Hippocampal formation (tissue), 2 donors: ENCODE measurements around the gene TERT.
"Not testable (repeated sequence)": the region's sequence is repeated elsewhere in the genome, so short reads cannot be mapped to it uniquely, and the experiment has no call there.

Experiments used
- DNase-seq, 2 donors: peaks; one replicate each; lab custom pipeline; 2025; lab: John Stamatoyannopoulos, UW

Gene TERT

DNA sequence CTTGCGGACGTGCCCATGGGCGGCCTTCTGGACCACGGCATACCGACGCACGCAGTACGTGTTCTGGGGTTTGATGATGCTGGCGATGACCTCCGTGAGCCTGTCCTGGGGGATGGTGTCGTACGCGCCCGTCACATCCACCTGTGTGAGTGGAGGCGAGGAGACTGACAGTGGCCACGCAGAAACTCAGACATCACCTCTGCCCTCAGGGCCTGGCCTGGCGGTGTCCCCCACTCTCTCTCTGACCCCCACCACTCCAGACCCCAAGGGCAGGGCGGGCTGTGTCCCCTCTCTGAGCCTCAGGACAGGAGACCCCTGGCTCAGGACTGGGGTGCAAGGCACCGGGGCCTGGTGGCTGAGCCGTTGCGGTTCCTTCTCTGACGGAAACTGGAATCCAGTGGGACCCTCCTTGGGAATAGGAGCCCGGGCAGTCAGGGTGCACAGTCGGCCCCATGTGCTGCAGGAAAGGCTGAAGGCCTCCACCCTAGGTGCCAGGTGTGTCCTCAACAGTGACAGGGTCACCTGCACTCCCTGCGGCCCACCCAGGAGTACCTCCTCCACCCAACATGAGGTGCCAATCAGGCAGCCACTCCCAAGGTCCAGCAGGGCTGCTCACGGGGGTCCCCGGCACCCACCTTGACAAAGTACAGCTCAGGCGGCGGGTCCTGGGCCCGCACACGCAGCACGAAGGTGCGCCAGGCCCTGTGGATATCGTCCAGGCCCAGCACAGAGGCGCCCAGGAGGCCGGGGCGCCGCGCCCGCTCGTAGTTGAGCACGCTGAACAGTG lies 16.0 kb downstream of the TERT start:
- no peak for DNase-seq

DNA sequence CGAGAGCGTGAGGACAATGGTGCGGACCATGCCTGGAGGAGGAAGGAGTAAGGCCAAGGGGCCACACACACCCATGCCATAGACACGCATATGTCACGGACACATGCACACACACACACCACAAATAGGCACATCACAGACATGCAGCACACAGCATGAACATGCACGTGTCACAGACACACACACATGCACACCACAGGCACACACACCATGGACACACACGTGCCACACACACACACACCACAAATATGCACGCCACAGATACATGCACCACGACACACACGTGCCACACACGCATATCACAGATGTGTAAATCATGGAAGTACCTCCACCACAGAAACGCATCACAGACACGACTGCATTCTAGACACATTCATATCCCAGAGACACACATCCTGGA lies 16.7 kb downstream of the TERT start:
- no peak for DNase-seq

DNA sequence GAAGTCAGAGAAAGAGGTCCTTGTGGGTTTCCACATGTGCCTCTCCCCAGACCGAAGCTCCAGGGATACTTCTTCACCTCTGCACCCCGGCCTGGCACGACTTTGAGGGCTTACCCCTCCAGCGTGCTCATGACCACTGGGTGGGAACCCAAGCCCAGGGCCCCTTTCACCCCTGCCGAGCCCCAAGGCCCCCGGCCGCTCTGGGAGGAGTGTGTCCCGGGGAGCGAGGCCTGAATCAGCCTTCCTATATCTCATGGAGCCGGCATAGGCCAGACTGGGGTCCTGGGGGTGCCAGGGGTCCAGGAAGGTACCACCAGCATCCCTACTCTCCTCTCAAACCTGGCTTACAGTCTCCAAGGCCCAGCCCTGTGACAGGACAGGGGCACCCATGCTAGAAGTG lies 17.1 kb downstream of the TERT start:
- no peak for DNase-seq

DNA sequence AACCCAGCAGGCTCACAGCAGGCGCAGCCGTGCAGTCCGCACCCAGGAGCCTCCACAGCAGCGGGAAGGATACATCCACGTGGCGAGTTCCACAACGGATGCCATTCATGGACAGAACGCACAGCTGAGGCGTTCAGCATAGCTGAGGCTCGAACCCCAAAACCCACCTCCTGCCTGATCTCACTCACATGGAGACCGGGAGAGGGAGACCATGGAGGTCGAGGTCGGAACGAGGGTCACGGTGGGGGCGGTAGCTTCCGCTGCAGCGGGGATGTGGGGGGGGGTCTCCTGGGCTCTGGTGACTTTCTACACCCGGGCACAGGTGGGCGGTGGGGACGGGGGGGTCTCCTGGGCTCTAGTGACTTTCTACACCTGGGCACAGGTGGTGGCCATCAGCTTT lies 17.5 kb downstream of the TERT start:
- no peak for DNase-seq

DNA sequence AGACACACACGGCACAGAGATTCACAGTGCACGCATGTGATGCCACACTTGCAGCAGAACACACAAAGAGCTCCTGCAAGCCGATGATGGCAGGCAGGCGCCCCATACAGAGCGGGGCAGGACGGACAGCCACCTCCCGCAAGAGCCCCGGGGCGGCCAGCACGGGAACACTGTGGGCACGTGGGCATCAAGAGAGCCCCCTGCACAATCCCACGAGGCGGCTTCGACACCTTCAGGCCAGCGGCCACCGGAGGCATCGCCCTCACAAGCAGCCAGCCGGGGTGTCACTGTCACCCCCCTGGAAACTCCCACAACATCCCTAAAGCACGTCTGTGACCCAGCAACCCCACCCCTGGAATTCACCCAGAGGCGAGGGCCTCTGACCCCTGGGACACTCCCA lies 17.9 kb downstream of the TERT start:
- no peak for DNase-seq

DNA sequence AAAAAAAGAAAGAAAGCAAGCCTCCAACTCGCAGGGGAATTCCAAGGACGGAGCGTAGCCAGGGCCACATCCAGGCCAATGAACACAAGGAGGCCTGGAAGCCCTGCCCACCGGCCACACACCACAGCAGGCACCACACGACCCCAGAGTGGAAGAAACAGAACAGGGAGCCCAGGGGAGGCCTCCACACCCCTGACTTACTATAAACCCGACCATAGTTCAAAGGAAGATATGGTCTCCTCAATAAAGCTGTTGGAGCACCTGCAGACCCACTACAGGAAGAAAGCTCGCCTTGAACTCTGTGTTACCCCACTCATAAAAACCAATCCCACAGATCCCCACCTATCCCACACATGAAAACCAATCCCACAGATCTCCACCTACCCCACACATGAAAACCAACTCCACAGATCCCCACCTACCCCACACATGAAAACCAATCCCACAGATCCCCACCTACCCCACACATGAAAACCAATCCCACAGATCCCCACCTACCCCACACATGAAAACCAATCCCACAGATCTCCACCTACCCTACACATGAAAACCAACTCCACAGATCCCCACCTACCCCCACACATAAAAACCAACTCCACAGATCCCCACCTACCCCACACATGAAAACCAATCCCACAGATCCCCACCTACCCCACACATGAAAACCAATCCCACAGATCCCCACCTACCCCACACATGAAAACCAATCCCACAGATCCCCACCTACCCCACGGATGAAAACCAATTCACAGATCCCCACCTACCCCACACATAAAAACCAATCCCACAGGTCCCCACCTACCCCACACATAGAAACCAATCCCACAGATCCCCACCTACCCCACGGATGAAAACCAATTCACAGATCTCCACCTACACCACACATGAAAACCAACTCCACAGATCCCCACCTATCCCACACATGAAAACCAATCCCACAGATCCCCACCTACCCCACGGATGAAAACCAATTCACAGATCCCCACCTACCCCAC lies 19.2 kb downstream of the TERT start:
- DNase-seq, result not testable (repeated sequence)

DNA sequence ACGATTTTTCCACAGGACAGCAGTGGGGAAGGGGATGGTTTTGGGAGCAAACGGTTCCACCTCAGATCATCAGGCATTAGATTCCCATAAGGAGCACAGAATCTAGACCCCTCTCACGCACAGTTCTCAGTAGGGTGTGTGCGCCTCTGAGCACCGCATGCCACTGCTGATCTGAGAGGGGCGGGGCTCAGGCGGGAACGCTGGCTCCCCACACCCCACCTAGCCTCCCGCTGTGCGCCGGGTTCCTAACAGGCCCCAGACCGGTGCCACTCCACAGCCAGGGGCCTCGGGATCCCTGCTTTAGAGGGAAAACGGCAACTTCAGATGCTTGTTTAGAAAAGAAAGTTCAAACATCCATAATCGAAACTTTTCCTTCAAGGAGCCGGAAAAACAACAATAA lies 20.4 kb downstream of the TERT start:
- DNase-seq, result no peak

DNA sequence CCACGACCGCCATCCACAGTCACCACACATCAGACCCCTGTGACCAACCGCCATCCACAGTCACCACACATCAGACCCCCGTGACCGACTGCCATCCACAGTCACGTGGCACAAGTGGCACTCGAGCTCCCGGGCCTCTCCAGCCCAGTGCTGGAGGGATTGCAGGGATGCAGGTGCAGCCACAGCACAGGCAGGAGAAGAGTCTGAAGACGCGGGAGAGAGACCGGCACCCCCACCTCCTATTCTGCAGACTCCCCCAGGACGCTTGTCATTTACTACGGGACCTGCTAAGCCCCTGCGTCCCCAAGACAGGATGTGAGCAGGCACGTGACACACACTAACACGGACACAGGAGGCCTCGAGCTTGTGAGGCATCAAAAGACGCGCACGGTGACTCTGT lies 21.1 kb downstream of the TERT start:
- DNase-seq, result no peak

DNA sequence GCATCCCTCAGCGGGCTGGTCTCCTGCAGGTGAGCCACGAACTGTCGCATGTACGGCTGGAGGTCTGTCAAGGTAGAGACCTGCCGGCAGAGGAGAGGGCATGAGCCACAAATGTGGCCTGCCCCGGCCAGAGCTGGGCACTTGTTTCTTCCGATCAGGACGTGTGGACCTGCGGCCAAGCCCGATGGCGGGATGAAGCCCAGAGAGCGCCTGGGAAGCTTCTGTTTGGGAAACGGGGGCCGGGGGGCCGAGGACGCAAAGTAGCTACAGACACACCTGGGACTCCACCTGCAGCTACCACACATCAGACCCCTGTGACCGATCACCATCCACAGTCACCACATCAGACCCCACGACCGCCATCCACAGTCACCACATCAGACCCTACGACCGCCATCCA lies 22.7 kb downstream of the TERT start:
- DNase-seq, result no peak

DNA sequence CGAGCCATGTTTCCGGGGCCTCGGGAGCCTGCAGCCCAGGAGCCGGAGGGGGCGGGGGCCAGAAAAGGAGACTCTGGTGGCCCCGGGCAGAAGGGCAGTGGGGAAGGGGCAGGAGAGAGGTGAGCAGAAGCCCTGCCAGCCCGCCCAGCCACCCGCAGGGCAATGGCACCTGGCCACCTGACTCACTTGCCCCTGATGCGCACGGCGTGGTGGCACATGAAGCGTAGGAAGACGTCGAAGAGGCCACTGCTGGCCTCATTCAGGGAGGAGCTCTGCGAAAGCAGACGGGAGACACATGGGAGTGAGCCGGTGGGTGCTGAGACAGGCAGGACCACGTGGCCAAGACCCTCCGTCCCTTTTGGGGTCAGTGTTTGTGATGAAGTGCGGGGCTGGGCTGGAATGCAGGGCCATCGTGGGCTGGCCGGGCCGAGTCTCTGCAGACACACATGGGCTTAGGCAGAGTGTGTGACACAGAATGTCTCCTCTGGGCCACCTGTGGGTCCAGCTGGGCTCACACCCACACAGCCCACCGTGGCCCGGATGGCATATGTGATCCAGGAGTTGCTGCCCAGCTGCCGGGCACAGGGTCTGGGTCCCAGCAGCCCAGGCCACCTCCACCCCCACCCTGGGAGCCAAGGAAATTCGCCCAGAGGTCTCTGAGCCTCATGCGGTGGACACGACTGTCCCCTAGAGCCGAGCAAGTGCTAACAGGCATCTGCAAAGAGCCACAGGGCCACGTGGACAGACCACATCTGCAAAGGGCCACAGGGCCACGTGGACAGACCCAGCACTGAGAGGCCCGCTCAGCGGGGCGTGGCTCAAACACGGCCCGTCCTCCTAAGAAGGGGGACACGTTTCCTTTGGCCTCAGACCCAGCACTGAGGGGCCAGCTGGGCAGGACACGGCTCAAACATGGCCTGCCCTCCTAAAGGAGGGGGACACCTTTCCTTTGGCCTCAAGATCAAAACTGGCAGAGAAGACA lies 23.6 kb downstream of the TERT start:
- DNase-seq, result no peak

DNA sequence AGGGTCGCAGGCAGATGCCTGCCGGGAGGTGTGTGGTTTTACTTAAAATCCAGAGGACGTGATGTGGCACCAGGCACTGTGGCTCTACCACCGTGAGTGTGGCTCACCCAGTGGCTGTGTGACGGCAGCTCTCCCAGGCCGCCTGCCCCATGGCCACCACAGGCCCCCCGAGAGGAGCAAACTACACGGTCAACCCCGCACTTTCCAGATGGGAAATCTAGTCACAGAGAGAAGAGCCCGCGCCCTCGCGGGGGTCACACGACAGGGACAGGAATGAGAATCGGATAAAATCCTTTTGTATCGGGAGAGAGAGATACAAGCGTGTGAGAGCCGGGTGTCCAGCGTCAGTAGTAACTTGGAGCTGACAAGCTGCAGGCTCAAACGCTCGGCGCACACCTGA lies 24.4 kb downstream of the TERT start:
- no peak for DNase-seq

DNA sequence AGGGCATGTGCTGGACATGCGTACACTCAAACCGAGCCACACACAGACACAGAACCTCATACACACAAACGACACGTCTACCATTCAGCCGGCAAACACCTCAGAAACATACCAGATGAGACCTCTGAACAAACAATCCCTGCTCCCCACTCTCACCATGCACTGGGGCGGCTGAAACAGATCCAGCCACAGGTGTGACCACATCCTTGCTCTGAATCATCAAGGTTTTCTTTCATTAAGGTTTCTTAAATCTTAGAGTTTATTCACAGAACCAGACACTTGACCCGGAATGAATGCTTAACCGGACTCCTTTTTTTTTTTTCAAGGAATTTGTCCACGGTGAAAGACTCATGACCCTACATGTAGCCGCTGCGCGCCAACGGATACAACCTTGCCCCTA lies 26.2 kb downstream of the TERT start:
- no peak for DNase-seq

DNA sequence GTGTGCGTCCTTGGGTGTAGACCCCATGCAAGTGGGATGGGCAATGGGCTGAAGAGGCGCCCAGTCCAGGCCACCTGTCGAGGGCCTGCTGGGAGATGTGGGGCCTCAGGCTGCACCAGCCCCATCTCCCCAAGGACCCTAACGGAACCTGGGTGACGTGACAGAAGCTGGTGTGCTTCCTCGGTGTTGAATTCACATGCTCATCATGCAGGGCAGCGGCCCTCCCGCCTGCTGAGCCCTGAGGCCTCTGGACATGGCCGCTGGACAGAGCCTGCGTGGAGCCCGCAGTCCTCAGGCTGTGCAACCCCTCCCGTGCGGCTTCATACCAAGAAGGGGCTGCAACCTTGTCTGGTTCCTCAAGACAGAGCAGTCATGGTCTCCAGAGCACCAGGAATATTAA lies 26.8 kb downstream of the TERT start:
- DNase-seq, result no peak

DNA sequence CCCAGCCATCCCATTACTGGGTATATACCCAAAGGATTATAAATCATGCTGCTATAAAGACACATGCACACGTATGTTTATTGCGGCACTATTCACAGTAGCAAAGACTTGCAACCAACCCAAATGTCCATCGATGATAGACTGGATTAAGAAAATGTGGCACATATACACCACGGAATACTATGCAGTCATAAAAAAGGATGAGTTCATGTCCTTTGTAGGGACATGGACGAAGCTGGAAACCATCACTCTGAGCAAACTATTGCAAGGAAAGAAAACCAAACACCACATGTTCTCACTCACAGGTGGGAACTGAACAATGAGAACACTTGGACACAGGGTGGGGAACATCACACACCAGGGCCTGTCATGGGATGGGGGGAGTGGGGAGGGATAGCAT lies 27.4 kb downstream of the TERT start:
- not testable (repeated sequence) for DNase-seq

DNA sequence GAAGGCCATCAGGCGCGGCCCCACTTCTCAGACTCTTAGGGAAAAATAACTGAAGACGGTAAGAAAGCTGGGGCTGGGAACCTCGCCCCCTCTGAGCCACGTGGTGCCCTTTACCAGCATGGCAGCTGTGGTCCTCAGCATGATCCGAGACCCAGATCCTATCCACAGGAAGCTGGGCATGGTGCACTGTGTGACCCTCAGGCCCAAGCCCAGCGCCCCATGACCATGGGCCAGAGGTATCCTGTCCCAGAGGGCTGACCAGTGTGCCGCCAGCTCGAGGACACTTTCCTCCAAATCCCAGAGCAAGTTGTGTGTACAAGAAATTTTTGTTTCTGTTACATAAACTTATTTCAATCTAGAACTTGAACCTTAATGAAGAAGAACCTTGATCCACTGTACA lies 28.1 kb downstream of the TERT start:
- no peak for DNase-seq

DNA sequence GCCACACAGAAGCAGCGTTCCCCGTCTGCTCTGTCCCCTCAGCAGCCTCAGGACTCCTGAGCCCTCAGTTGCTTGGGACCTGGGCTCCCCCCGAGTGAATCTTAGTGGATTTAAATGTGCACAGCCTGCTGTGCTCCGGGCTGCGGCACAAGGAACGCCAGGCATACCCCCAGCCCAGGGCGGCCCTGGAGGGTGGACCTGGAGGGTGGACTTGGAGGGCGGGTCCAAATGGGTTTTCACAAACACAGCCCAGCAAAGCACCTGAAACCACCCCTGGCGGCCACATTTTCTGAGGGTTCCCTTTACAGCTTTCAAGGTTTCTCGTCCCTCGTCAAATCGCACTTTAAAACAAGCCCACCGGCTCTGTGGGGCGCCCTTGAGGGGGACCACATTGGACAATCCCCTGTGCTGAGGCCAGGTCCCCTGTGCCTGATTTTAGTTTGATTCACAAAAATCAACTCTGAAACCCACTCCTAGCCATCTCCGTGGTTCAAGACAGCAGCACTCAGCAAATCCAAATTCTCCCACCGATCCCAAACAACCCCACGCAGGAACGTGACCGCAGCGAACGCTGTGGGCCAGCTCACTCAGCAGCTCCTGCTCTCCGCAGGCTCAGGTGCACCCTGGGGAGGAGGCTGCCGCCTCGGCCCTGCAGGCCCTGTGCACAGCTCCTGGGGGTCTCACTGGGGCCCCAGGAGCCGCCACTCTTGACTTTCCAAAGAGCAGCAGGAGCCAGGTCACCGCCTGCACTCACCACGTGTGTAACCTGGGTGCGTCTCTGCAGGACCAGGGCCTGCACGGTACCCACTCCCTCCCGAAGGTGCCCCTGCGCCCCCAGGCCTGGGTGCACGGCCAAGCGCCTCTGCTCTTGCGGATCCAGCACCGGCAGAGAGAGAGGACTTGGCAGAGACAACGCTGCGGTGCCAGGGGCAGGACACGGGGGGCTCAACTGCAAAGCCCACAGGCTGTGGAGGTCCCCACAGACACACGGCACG lies 29.1 kb downstream of the TERT start:
- no peak for DNase-seq

DNA sequence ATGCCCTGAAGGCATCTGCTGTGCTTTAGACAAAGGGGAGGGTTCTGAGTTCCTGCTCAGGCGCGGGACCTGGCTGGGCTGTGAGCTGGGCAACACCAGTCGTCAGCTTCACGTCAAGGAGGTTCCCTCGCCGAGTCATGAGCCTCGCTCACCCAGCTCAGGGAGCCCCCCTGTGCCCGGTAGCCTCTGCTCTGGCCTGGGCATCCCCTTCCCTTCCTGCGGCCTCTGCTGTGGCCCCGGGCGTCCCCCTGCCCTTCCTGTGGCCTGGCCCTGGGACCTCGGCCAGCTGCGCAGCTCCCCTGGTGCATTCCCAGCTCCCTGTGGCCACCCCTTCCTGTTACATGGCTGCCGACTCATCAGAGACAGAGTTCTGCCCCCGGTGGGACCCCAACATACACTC lies 29.8 kb downstream of the TERT start:
- DNase-seq, result no peak

DNA sequence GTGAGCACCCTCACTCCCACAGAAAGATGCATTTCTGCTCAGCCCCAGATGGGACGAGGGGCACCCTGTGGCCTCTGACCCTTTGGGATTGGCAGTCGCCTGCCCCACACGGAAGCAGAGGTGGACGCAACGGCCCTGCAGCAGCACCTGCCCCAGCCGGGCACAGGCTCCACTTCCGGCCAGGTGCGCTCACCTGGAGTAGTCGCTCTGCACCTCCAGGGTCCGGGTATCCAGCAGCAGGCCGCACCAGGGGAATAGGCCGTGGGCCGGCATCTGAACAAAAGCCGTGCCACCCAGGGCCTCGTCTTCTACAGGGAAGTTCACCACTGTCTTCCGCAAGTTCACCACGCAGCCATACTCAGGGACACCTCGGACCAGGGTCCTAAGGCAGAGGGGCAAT lies 30.7 kb downstream of the TERT start:
- DNase-seq, result no peak

DNA sequence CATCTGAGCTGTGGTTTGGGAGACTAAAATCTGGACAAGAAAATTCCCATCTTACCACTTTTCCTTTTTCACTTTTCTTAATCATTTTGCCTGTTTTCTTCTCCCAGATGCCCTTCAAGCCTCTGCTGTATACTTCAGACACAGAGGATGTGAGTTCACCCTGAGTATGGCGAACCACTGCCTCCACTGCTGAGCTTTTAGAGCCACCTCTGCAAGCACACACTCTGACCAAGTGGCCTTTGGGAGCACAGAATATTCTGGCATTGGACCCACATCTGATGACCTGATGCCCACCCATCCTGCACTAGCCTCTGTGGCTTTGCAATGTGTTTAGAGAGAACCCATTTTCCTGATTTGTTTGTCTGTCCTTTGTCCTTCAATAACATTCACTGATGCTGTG lies 32.5 kb downstream of the TERT start:
- no peak for DNase-seq

DNA sequence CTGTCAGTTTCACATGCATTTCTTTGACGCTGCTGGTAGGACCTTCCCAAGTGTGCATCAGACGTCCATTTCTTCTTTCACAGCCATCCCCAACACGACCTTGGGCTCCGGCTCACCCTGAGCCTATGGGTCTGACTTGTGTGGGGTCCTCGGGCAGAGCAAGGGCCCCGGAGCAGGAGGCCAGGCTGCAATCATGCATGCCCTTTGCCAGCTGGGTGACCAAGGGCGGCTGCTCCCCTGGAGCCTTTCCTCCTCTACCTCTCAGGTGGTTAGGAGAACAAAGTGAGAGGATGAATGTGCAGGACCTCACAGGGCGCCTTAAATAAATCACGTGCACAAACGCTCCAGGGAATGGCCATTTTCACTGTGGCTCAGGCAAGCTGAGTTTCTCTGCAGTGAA lies 33.2 kb downstream of the TERT start:
- DNase-seq, result no peak
